Peyer's patch (tissue), 4 donors: ENCODE results near the gene USP6NL.

Experiments
- POLR2A ChIP-seq, 2 donors: fragments of 450-650 bp; IDR thresholded peaks; one replicate each; pipeline ENCODE4 v1.5.1; 2017; ENCODE audit warnings: antibody characterized with exemption in 2 of 2, mild to moderate bottlenecking in 2 of 2, moderate library complexity in 2 of 2
- TF ChIP-seq, protein P1 (sequence below), 6 experiments: fragments of 450-650 bp in 4 of 6; fragments of 200-600 bp in 2 of 6; sonication (generic) in 1 of 6; IDR thresholded peaks; one replicate each; pipeline ENCODE4 v1.5.1; 2017 to 2019; ENCODE audit warnings: antibody characterized with exemption in 6 of 6, mild to moderate bottlenecking in 3 of 6, moderate library complexity in 1 of 6

GRCh38 chr10:11586170-11586569 lies 25.3 kb downstream of the USP6NL start:
- TF ChIP-seq, protein P1, sequence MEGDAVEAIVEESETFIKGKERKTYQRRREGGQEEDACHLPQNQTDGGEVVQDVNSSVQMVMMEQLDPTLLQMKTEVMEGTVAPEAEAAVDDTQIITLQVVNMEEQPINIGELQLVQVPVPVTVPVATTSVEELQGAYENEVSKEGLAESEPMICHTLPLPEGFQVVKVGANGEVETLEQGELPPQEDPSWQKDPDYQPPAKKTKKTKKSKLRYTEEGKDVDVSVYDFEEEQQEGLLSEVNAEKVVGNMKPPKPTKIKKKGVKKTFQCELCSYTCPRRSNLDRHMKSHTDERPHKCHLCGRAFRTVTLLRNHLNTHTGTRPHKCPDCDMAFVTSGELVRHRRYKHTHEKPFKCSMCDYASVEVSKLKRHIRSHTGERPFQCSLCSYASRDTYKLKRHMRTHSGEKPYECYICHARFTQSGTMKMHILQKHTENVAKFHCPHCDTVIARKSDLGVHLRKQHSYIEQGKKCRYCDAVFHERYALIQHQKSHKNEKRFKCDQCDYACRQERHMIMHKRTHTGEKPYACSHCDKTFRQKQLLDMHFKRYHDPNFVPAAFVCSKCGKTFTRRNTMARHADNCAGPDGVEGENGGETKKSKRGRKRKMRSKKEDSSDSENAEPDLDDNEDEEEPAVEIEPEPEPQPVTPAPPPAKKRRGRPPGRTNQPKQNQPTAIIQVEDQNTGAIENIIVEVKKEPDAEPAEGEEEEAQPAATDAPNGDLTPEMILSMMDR (IDR thresholded peaks at IDR 0.05) = no peak
- no peak for TF ChIP-seq POLR2A (IDR thresholded peaks at IDR 0.05)
